HCT116 (cell line): ENCODE data around the gene KANSL1. TPM values are rescaled to one million over a fixed set of nuclear protein-coding genes. Genes with fewer than 3 reads are reported as not detected.

Experiments used
- ATAC-seq: fragments of 200-7000 bp; cut with Tn5 transposase; 2 replicates; pipeline ENCODE4 v1.9.1; 2020; ENCODE audit warnings: mild to moderate bottlenecking, moderate library complexity
- BruUV-seq: library from RNA; stranded (reverse); fragments of 400-500 nt; replicated peaks from 2 replicates; lab custom pipeline; 2021; lab: Mats Ljungman, UMichigan
- CTCF ChIA-PET: fragments of 300-600 bp; sonication (Branson Sonifier 250); formaldehyde crosslinking; loops from one replicate; lab custom pipeline; 2021; ENCODE audit warnings: antibody characterized with exemption; lab: Charles Lee
- POLR2A ChIA-PET: fragments of 300-600, 350-600 bp; sonication (Branson Sonifier 250); formaldehyde crosslinking; loops from one replicate; lab custom pipeline; 2021; ENCODE audit warnings: antibody characterized with exemption; lab: Charles Lee
- RAD21 ChIA-PET, 2 experiments: fragments of 300-600 bp; sonication (Branson Sonifier 250); formaldehyde crosslinking; loops; one replicate each; lab custom pipeline; 2023; ENCODE audit warnings: low total read pairs in 2 of 2; ENCODE audit not compliant: uncharacterized antibody in 2 of 2, unreplicated experiment in 2 of 2, low non-redundant PET in 1 of 2; lab: Charles Lee
- DNase-seq: peaks from one replicate; pipeline ENCODE4 v3.0.0-alpha.2; 2010; ENCODE audit warnings: low read depth, low spot score
- H2AFZ ChIP-seq: fragments of 200-600 bp; shearing (Covaris generic), sonication (generic); 2 replicates; pipeline ENCODE4 v1.6.1; 2017; ENCODE audit warnings: low read depth, mixed run types, mixed read lengths, antibody characterized with exemption, low read length; ENCODE audit not compliant: poor library complexity, severe bottlenecking
- H3K27ac ChIP-seq: 2 replicates; pipeline ENCODE4 v1.5.1; 2012; ENCODE audit warnings: low read depth, low read length
- H3K27me3 ChIP-seq: fragments of 200-600 bp; sonication (generic); 2 replicates; pipeline ENCODE4 v1.6.1; 2016; ENCODE audit warnings: mixed run types, low read length, mixed read lengths; ENCODE audit not compliant: insufficient read depth
- H3K36me3 ChIP-seq, 2 experiments: fragments of 200-500 bp in 1 of 2; fragments of 200-600 bp in 1 of 2; sonication (Bioruptor generic) in 1 of 2; sonication (generic) in 1 of 2; 2 replicates each; pipeline versions ENCODE4 v1.5.1 to v1.6.1; 2014 to 2016; ENCODE audit warnings: low read length in 2 of 2, inconsistent platforms in 1 of 2, mixed read lengths in 1 of 2, mixed run types in 1 of 2; ENCODE audit not compliant: insufficient read depth in 2 of 2, control insufficient read depth in 1 of 2
- H3K4me1 ChIP-seq, 2 experiments: fragments of 200-600 bp in 1 of 2; sonication (generic) in 1 of 2; 2 replicates each; pipeline versions ENCODE4 v1.5.1 to v1.6.1; 2012 to 2017; ENCODE audit warnings: low read length in 2 of 2, inconsistent platforms in 1 of 2, mild to moderate bottlenecking in 1 of 2, mixed read lengths in 1 of 2, mixed run types in 1 of 2, moderate library complexity in 1 of 2; ENCODE audit not compliant: insufficient read depth in 2 of 2, control insufficient read depth in 1 of 2
- H3K4me2 ChIP-seq: fragments of 200-600 bp; sonication (generic); 2 replicates; pipeline ENCODE4 v1.6.1; 2017; ENCODE audit warnings: mixed run types, low read length, mixed read lengths
- H3K4me3 ChIP-seq, 2 experiments: fragments of 200-600 bp in 1 of 2; sonication (generic) in 1 of 2; replicated peaks in 1 of 2; 2 replicates each; pipeline ENCODE4 v1.5.1; 2011 to 2016; ENCODE audit warnings: low read length in 2 of 2, control low read depth in 1 of 2, low read depth in 1 of 2, mild to moderate bottlenecking in 1 of 2, mixed read lengths in 1 of 2, mixed run types in 1 of 2
- H3K79me2 ChIP-seq: fragments of 200-600 bp; sonication (generic); 2 replicates; pipeline ENCODE4 v1.6.1; 2017; ENCODE audit warnings: mild to moderate bottlenecking, mixed run types, low read length, moderate library complexity, mixed read lengths; ENCODE audit not compliant: insufficient read depth
- H3K9ac ChIP-seq: fragments of 200-600 bp; sonication (generic); 2 replicates; pipeline ENCODE4 v1.6.1; 2016; ENCODE audit warnings: low read length, mixed read lengths
- H3K9me2 ChIP-seq: fragments of 200-600 bp; sonication (generic), shearing (Covaris generic); 2 replicates; pipeline ENCODE4 v1.6.1; 2017; ENCODE audit warnings: mixed run types, mild to moderate bottlenecking, moderate library complexity; ENCODE audit not compliant: insufficient read depth
- H3K9me3 ChIP-seq, 2 experiments: fragments of 200-500 bp in 1 of 2; fragments of 200-600 bp in 1 of 2; sonication (Bioruptor generic) in 1 of 2; sonication (generic) in 1 of 2; 2 replicates each; pipeline ENCODE4 v1.6.1; 2014 to 2017; ENCODE audit warnings: low read length in 2 of 2, mixed read lengths in 2 of 2, inconsistent platforms in 1 of 2, low read depth in 1 of 2, mild to moderate bottlenecking in 1 of 2, mixed run types in 1 of 2, moderate library complexity in 1 of 2; ENCODE audit not compliant: control insufficient read depth in 1 of 2, insufficient read depth in 1 of 2
- H4K20me1 ChIP-seq: fragments of 200-600 bp; sonication (generic), shearing (Covaris generic); 2 replicates; pipeline ENCODE4 v1.6.1; 2017; ENCODE audit warnings: mixed run types, mild to moderate bottlenecking, moderate library complexity; ENCODE audit not compliant: insufficient read depth
- CBX3 ChIP-seq: IDR thresholded peaks from 2 replicates; pipeline ENCODE4 v1.6.1; 2012; ENCODE audit warnings: low read depth
- CEBPB ChIP-seq: IDR thresholded peaks from 2 replicates; pipeline ENCODE4 v1.6.1; 2012; ENCODE audit warnings: low read depth
- ELF1 ChIP-seq: IDR thresholded peaks from 2 replicates; pipeline ENCODE4 v1.6.1; 2012; ENCODE audit warnings: low read depth, borderline replicate concordance
- JUND ChIP-seq: IDR thresholded peaks from 2 replicates; pipeline ENCODE4 v1.6.1; 2012
- POLR2AphosphoS5 ChIP-seq: IDR thresholded peaks from 2 replicates; pipeline ENCODE4 v1.6.1; 2011; ENCODE audit warnings: mild to moderate bottlenecking, low read depth, low read length, moderate library complexity
- RAD21 ChIP-seq: IDR thresholded peaks from 2 replicates; pipeline ENCODE4 v1.6.1; 2012; ENCODE audit warnings: low read depth, mild to moderate bottlenecking
- SIN3A ChIP-seq: IDR thresholded peaks from 2 replicates; pipeline ENCODE4 v1.6.1; 2012; ENCODE audit warnings: low read depth
- ZNF274 ChIP-seq: fragments of 200-500 bp; sonication (Bioruptor generic); IDR thresholded peaks from 2 replicates; pipeline ENCODE4 v1.6.1; 2014; ENCODE audit warnings: mild to moderate bottlenecking, low read depth, low read length, inconsistent platforms
- intact Hi-C: fragments of 100-400 bp; cut with micrococcal nuclease; formaldehyde crosslinking; loops from 2 replicates; pipeline ENCODE4 v1.10.0; 2022
- total RNA-seq: library from RNA; stranded (reverse); gene quantifications from one replicate; pipeline ENCODE4 v1.2.1, GENCODE V29; 2021; ENCODE audit not compliant: unreplicated experiment

KANSL1 gene
- total RNA-seq, 1 experiment from 2014 or later: 77.5 TPM

- H3K36me3 ChIP-seq: no peaks in the 10 kb centered on the region
- H3K9me2 ChIP-seq: no peaks in the 10 kb centered on the region
- no peak for ATAC-seq
- H3K27ac ChIP-seq: no peak overlapping the region
- no peaks in the 10 kb centered on the region for H3K9me3 ChIP-seq
- no peak overlapping the region for H3K4me3 ChIP-seq
- peaks cover 99% of the 10 kb centered on the region for H3K79me2 ChIP-seq
- H3K4me2 ChIP-seq: no peak overlapping the region
- CTCF ChIA-PET: interaction anchor here (2.3 kb wide), 1 partner anchor 34 kb away, joined by 8 read pairs; the partner anchor contains the start of gene KANSL1
- no peaks in the 10 kb centered on the region for H3K27me3 ChIP-seq
- peaks cover 7 to 11% of the 10 kb centered on the region in 2 experiments; a peak in 2 of 4 replicates for H3K4me1 ChIP-seq
- TF ChIP-seq ELF1 (no peak), POLR2AphosphoS5 (no peak), RAD21 (no peak), SIN3A (no peak)
- TF ChIP-seq, all 23 proteins: peak for 0
- BruUV-seq: no TSS peak
- ChIA-PET RAD21 (no interaction called here), POLR2A (interaction anchor here (1.2 kb wide), 1 partner anchor 35 kb away, joined by 3 read pairs; the partner anchor contains the start of gene KANSL1)
- H2AFZ ChIP-seq: no peak overlapping the region
- peaks cover 62% of the 10 kb centered on the region; the same call in 1 of the 2 replicates for H4K20me1 ChIP-seq
- H3K9ac ChIP-seq: no peak overlapping the region
- intact Hi-C loops: loop anchor here (1.0 kb wide), 1 partner anchor 7 kb away; no protein-coding TSS in a partner anchor
- no peak for DNase-seq
These were observed 34.6 kb downstream of the KANSL1 start for GRCh38 chr17:46158323-46159296.

- Histone ChIP-seq H3K9me2 (no peaks in the 10 kb centered on the region), H3K36me3 (no peaks in the 10 kb centered on the region), H3K4me3 (no peak overlapping the region)
- intact Hi-C loops: no loop called here
- ATAC-seq: no peak
- RAD21 ChIA-PET: no interaction called here
- no TSS peak for BruUV-seq
- TF ChIP-seq CEBPB (no peak), ZNF274 (no peak), JUND (no peak), CBX3 (no peak)
- TF ChIP-seq, all 23 proteins: peak for 0
- Histone ChIP-seq H3K27ac (no peak overlapping the region), H3K79me2 (peaks cover 99% of the 10 kb centered on the region), H3K4me1 (peaks cover 7 to 11% of the 10 kb centered on the region in 2 experiments; a peak in 2 of 4 replicates), H3K4me2 (no peak overlapping the region), H2AFZ (no peak overlapping the region), H3K27me3 (no peaks in the 10 kb centered on the region), H4K20me1 (peaks cover 67% of the 10 kb centered on the region), H3K9me3 (no peaks in the 10 kb centered on the region), H3K9ac (no peak overlapping the region)
- POLR2A ChIA-PET: no interaction called here
- DNase-seq: no peak
- CTCF ChIA-PET: no interaction called here
These were observed 35.7 kb downstream of the KANSL1 start for GRCh38 chr17:46157443-46158062.
